ENCODE results near the gene DRAP1.
A peak's percentile ranks its signal among the peaks of the same experiment; 100 is the strongest.

The DRAP1 gene

GRCh38 chr11:65965986-65966762 lies 46.9 kb downstream of the DRAP1 start:
- no peak for DNase-seq

- DNase-seq, result no peak
Measured at GRCh38 chr11:65967329-65967934, 48.2 kb downstream of the DRAP1 start.

- DNase-seq, result peak; percentile 80 to 89
Measured at GRCh38 chr11:65968600-65969482, 49.6 kb downstream of the DRAP1 start.
